K562 (cell line): ENCODE data around the gene RNPEPL1. TPM values are rescaled to one million over a fixed set of nuclear protein-coding genes. Genes with fewer than 3 reads are reported as not detected.
A peak's percentile ranks its signal among the peaks of the same experiment; 100 is the strongest.

ENCODE experiments used
- COPS2 ChIP-seq: fragments of 450-650 bp; conservative IDR thresholded peaks from 2 replicates; pipeline ENCODE4 v1.6.1; 2016; ENCODE audit warnings: mild to moderate bottlenecking, moderate library complexity
- FOS ChIP-seq: IDR thresholded peaks from 3 replicates; pipeline ENCODE4 v1.6.1; 2011; ENCODE audit not compliant: insufficient read length; ENCODE audit errors: extremely low read depth
- FOXM1 ChIP-seq, 2 experiments: fragments of 450-650 bp in 1 of 2; sonication (generic) in 1 of 2; formaldehyde crosslinking in 1 of 2; IDR thresholded peaks; 2 replicates each; pipeline versions ENCODE4 v1.6.1 to v1.9.0; 2017 to 2022; ENCODE audit warnings: low read depth in 2 of 2, mild to moderate bottlenecking in 2 of 2, missing genetic modification reagents in 1 of 2, moderate library complexity in 1 of 2
- MYNN ChIP-seq, 2 experiments: sonication (generic); formaldehyde crosslinking in 1 of 2; IDR thresholded peaks; 2 replicates each; pipeline versions ENCODE4 v1.5.0 to v1.6.1; 2016 to 2020; ENCODE audit warnings: antibody characterized with exemption in 1 of 2, missing genetic modification reagents in 1 of 2
- POLR2H ChIP-seq: IDR thresholded peaks from 2 replicates; pipeline ENCODE4 v1.6.1; 2016; ENCODE audit warnings: missing genetic modification characterization, low read depth, mild to moderate bottlenecking, control low read depth, missing compliant biosample characterization, moderate library complexity
- PYGO2 ChIP-seq: fragments of 450-650 bp; IDR thresholded peaks from 2 replicates; pipeline ENCODE4 v1.6.1; 2016; ENCODE audit warnings: mild to moderate bottlenecking, missing genetic modification characterization, moderate library complexity, missing compliant biosample characterization
- RBM14 ChIP-seq: fragments of 200-400 bp; formaldehyde crosslinking; IDR thresholded peaks from 2 replicates; pipeline ENCODE4 v1.6.1; 2018; ENCODE audit warnings: low read depth, mild to moderate bottlenecking, low read length, moderate library complexity, borderline replicate concordance; ENCODE audit not compliant: insufficient read depth
- SLC30A9 ChIP-seq: fragments of 250-450 bp; sonication (Bioruptor Pico); IDR thresholded peaks from 2 replicates; pipeline ENCODE4 v1.8.0; 2022; ENCODE audit warnings: mild to moderate bottlenecking, moderate library complexity
- SRSF3 ChIP-seq: fragments of 200-400 bp; formaldehyde crosslinking; IDR thresholded peaks from 2 replicates; pipeline ENCODE4 v1.6.1; 2016; ENCODE audit warnings: mild to moderate bottlenecking, low read length, moderate library complexity; ENCODE audit not compliant: insufficient read depth
- TAF15 ChIP-seq: fragments of 200-400 bp; formaldehyde crosslinking; IDR thresholded peaks from 2 replicates; pipeline ENCODE4 v1.6.1; 2017; ENCODE audit warnings: mild to moderate bottlenecking, low read depth, low read length, moderate library complexity
- TAF9B ChIP-seq: fragments of 450-650 bp; IDR thresholded peaks from 2 replicates; pipeline ENCODE4 v1.6.1; 2018; ENCODE audit warnings: mild to moderate bottlenecking; ENCODE audit not compliant: partially characterized antibody
- ZBTB1 ChIP-seq: sonication (generic); formaldehyde crosslinking; IDR thresholded peaks from 2 replicates; pipeline ENCODE4 v1.8.1; 2023; ENCODE audit warnings: missing genetic modification reagents, low read depth, mild to moderate bottlenecking, borderline replicate concordance
- ZNF165 ChIP-seq: fragments of 250-450 bp; sonication (Bioruptor Pico); IDR thresholded peaks from 2 replicates; pipeline ENCODE4 v1.4.0; 2020; ENCODE audit warnings: borderline replicate concordance
- ZNF212 ChIP-seq: fragments of 450-650 bp; formaldehyde crosslinking; IDR thresholded peaks from 2 replicates; pipeline ENCODE4 v1.4.0; 2020; ENCODE audit warnings: mild to moderate bottlenecking
- ZNF436 ChIP-seq: fragments of 250-450, 450-650 bp; sonication (Bioruptor Pico); formaldehyde crosslinking; IDR thresholded peaks from 2 replicates; pipeline ENCODE4 v1.7.0; 2020; ENCODE audit warnings: mild to moderate bottlenecking
- ZNF764 ChIP-seq: fragments of 250-450 bp; sonication (Bioruptor Pico); IDR thresholded peaks from 2 replicates; pipeline ENCODE4 v1.4.0; 2020; ENCODE audit warnings: low read depth, mild to moderate bottlenecking, moderate library complexity
- polyA plus RNA-seq, 8 experiments: library from polyadenylated mRNA; depleted of rRNA in 4 of 8; stranded (reverse) in 5 of 8; unstranded in 3 of 8; fragments of >200 nt; fragmentation: Nextera tagmentation in 2 of 8; fragmentation: Illumina TruSeq in 1 of 8; extraction: Ambion mirVana in 2 of 8; extraction: Trizol in 1 of 8; gene quantifications; 2 replicates each; pipeline versions ENCODE4 v1.2.1 to v1.2.3, GENCODE V29; 2011 to 2014; ENCODE audit warnings: inconsistent platforms in 1 of 8, missing spikeins in 1 of 8
- total RNA-seq, 7 experiments: library from RNA; depleted of rRNA in 6 of 7; stranded (reverse); fragments of >200 nt in 6 of 7; fragmentation: Illumina TruSeq in 2 of 7; extraction: Trizol in 2 of 7; gene quantifications; 2 replicates each; pipeline versions ENCODE4 v1.2.1 to v1.2.3, GENCODE V29; 2011 to 2021; ENCODE audit warnings: low replicate concordance in 1 of 7
- TF ChIP-seq, protein P1 (sequence below): fragments of 250-450 bp; sonication (Bioruptor Pico); IDR thresholded peaks from 2 replicates; pipeline ENCODE4 v1.5.0; 2021; ENCODE audit warnings: mild to moderate bottlenecking, borderline replicate concordance
- TF ChIP-seq, protein P2 (sequence below): fragments of 450-650 bp; IDR thresholded peaks from 2 replicates; pipeline ENCODE4 v1.6.1; 2017; ENCODE audit warnings: mild to moderate bottlenecking, moderate library complexity
- TF ChIP-seq, protein P3 (sequence below), 2 experiments: IDR thresholded peaks; 2 replicates each; pipeline ENCODE4 v1.6.1; 2011; ENCODE audit warnings: borderline replicate concordance in 1 of 2, control low read depth in 1 of 2, low read depth in 1 of 2, low read length in 1 of 2, mild to moderate bottlenecking in 1 of 2, mixed read lengths in 1 of 2, moderate library complexity in 1 of 2; ENCODE audit not compliant: insufficient read depth in 1 of 2, insufficient read length in 1 of 2, poor library complexity in 1 of 2, severe bottlenecking in 1 of 2; ENCODE audit errors: extremely low read depth in 1 of 2
- TF ChIP-seq, protein P4 (sequence below), 2 experiments: fragments of 450-650 bp in 1 of 2; sonication (generic) in 1 of 2; formaldehyde crosslinking; conservative IDR thresholded peaks; 2 replicates each; pipeline versions ENCODE4 v1.4.0 to v1.8.1; 2020 to 2022; ENCODE audit warnings: mild to moderate bottlenecking in 1 of 2, missing genetic modification reagents in 1 of 2

RNPEPL1 gene
- total and polyA plus RNA-seq, 9 of the 15 experiments (the other 6 are each of a cell fraction or from before 2014, with no cell fraction given): 0.07 to 38.7 (median 5.6) TPM

DNA sequence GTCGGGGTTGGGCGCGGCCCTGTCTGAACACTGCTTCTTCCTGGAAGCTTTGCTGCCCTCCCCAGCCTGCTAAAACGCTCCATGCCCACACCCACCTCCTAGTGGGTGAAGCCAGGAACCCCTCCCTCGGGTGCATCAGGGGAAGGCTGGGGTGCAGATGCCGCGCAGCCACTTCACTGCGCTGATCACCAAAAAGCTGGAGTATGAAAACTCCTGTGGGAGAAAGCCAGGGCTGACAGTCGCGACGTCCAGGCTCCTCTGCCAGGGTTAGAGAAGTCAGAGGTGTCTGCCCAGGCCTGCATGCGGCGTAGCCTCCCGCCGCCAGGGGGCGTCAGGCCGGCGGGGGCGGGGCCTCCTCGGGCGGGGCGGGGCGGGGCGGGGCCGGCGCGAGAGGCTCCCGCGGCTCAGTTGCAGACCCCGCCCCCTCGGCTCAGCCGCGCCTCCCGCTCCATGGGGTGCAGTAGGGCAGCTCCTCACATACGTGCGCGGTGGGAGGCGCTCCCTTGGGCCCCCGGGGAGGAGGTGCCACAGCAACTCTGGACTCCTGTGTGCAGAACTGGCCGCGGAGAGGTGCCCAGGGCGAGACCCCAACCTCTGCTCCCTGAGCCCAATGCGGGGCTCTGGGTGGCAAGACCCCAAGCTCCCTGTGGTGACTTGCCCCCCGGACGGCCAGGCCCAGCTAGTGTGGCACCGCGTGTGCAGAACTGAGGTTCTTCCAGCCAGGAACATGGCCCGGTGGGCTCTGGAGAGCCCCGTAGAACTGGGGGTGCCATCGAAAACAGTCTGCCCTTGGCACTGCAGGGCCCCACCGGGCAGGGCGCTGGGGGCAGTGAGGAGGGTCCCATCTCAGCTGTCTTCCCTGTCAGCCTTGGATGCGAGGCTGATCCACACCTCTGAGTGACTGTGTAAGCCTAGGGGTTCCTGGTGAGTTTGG, 1.8 kb upstream of the RNPEPL1 start (continued):
- TF ChIP-seq, protein P1, sequence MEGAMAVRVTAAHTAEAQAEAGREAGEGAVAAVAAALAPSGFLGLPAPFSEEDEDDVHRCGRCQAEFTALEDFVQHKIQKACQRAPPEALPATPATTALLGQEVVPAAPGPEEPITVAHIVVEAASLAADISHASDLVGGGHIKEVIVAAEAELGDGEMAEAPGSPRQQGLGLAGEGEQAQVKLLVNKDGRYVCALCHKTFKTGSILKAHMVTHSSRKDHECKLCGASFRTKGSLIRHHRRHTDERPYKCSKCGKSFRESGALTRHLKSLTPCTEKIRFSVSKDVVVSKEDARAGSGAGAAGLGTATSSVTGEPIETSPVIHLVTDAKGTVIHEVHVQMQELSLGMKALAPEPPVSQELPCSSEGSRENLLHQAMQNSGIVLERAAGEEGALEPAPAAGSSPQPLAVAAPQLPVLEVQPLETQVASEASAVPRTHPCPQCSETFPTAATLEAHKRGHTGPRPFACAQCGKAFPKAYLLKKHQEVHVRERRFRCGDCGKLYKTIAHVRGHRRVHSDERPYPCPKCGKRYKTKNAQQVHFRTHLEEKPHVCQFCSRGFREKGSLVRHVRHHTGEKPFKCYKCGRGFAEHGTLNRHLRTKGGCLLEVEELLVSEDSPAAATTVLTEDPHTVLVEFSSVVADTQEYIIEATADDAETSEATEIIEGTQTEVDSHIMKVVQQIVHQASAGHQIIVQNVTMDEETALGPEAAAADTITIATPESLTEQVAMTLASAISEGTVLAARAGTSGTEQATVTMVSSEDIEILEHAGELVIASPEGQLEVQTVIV: no peak
- no peak for TF ChIP-seq TAF15
- no peak for TF ChIP-seq SLC30A9 (CRISPR knock-in tag)
- TF ChIP-seq ZBTB1: 0 out of 2 replicates have a peak, but pooled peaks have one; percentile 12
- TF ChIP-seq RBM14: no peak
- TF ChIP-seq, protein P2, sequence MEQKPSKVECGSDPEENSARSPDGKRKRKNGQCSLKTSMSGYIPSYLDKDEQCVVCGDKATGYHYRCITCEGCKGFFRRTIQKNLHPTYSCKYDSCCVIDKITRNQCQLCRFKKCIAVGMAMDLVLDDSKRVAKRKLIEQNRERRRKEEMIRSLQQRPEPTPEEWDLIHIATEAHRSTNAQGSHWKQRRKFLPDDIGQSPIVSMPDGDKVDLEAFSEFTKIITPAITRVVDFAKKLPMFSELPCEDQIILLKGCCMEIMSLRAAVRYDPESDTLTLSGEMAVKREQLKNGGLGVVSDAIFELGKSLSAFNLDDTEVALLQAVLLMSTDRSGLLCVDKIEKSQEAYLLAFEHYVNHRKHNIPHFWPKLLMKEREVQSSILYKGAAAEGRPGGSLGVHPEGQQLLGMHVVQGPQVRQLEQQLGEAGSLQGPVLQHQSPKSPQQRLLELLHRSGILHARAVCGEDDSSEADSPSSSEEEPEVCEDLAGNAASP: no peak
- no peak for TF ChIP-seq PYGO2 (tag)
- TF ChIP-seq ZNF165: no peak
- no peak for TF ChIP-seq ZNF212 (CRISPR knock-in tag)
- TF ChIP-seq, protein P3, sequence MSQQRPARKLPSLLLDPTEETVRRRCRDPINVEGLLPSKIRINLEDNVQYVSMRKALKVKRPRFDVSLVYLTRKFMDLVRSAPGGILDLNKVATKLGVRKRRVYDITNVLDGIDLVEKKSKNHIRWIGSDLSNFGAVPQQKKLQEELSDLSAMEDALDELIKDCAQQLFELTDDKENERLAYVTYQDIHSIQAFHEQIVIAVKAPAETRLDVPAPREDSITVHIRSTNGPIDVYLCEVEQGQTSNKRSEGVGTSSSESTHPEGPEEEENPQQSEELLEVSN (IDR thresholded peaks at IDR 0.05; ENCODE audit: borderline replicate concordance in 1 of 2, extremely low read depth in 1 of 2, insufficient read depth in 1 of 2, insufficient read length in 1 of 2, low read depth in 1 of 2, low read length in 1 of 2, poor library complexity in 1 of 2, severe bottlenecking in 1 of 2): peak in 1 of 2 experiments; percentile 28
- TF ChIP-seq POLR2H (tag): no peak
- no peak for TF ChIP-seq ZNF764
- TF ChIP-seq FOS: no peak
- TF ChIP-seq TAF9B: peak; percentile 5
- no peak for TF ChIP-seq FOXM1 (IDR thresholded peaks at IDR 0.05; ENCODE audit: low read depth)
- TF ChIP-seq FOXM1 (CRISPR knock-in tag; IDR thresholded peaks at IDR 0.05; ENCODE audit: low read depth): no peak
- TF ChIP-seq SRSF3: peak; percentile 86; the same call in 1 of the 2 replicates
- TF ChIP-seq, protein P4, sequence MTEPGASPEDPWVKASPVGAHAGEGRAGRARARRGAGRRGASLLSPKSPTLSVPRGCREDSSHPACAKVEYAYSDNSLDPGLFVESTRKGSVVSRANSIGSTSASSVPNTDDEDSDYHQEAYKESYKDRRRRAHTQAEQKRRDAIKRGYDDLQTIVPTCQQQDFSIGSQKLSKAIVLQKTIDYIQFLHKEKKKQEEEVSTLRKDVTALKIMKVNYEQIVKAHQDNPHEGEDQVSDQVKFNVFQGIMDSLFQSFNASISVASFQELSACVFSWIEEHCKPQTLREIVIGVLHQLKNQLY (CRISPR knock-in tag; conservative IDR thresholded peaks at IDR 0.05): no peak
- TF ChIP-seq COPS2: no peak
- TF ChIP-seq MYNN (IDR thresholded peaks at IDR 0.05): peak; percentile 59
- TF ChIP-seq MYNN (CRISPR knock-in tag; IDR thresholded peaks at IDR 0.05): no peak
- no peak for TF ChIP-seq ZNF436 (CRISPR knock-in tag)
